Measurements from ENCODE around the gene HINT3. TPM values are rescaled to one million over a fixed set of nuclear protein-coding genes. Genes with fewer than 3 reads are reported as not detected.

HINT3 gene
- total and polyA plus RNA-seq, 2 of the 13 experiments (the other 11 are each of a cell fraction or from before 2014, with no cell fraction given): 3.1 to 22.8 TPM

- ChIA-PET POLR2A (interaction anchor here (1.2 to 5.4 kb wide), 4 partner anchors 11 to 194 kb away, joined by 3 to 71 read pairs (median 7); partner anchors contain the start of genes HINT3 and NCOA7), CTCF (ENCODE audit: low intra/inter-chr PET ratio, low total read pairs) (no interaction called here)
- ATAC-seq (no peak), FAIRE-seq (no peak), DNase-seq (ENCODE audit: low spot score) (no peak)
- TF ChIP-seq RCOR2 (CRISPR knock-in tag; IDR thresholded peaks at IDR 0.05): no peak
- Histone ChIP-seq H4K20me1 (ENCODE audit: insufficient read depth, low read length) (no peaks in the 10 kb centered on the region; the same call in 1 of the 2 replicates), H2AFZ (ENCODE audit: low read length) (no peak overlapping the region), H3K4me1 (ENCODE audit: insufficient read depth, low read length) (peaks cover 41% of the 10 kb centered on the region), H3K4me3 (replicated peaks in 1 of 3; ENCODE audit: insufficient read depth in 1 of 3, low read depth in 2 of 3, low read length in 3 of 3) (no peak overlapping the region), H3K9me3 (ENCODE audit: low read length) (no peaks in the 10 kb centered on the region), H3K36me3 (replicated peaks in 1 of 2; ENCODE audit: control insufficient read depth in 1 of 2, insufficient read depth in 2 of 2, low read length in 2 of 2) (no peaks in the 10 kb centered on the region), H3K27ac (ENCODE audit: extremely low read length, insufficient read depth, low read length) (no peak overlapping the region), H3K27me3 (ENCODE audit: control insufficient read depth in 1 of 2, insufficient read depth in 2 of 2, low read length in 2 of 2) (no peaks in the 10 kb centered on the region; a peak in 1 of 5 replicates), H3K4me2 (ENCODE audit: low read depth, low read length) (no peak overlapping the region), H3K9ac (ENCODE audit: insufficient read depth, low read depth, low read length) (no peak overlapping the region), H3K79me2 (ENCODE audit: insufficient read depth, low read length) (peaks cover 35% of the 10 kb centered on the region)
- intact Hi-C loops (cut with micrococcal nuclease; ENCODE audit: unreplicated experiment): no loop called here
- in situ Hi-C loops (cut with HindIII; ENCODE audit: extremely low pct_ligation_motif_present, low pct_unique_long_range_greater_than_20kb): no loop called here
- WGBS (ENCODE audit: low lambda C conversion rate): 68% methylated on average over 2 of the region's 2 CpGs
- BruUV-seq (replicated peaks): no TSS peak
These were observed 27.7 kb downstream of the HINT3 start for GRCh38 chr6:125984311-125984710.

GRCh38 chr6:125985522-125985921, 29.0 kb downstream of the HINT3 start:
- POLR2A ChIA-PET: interaction anchor here (0.7 to 5.4 kb wide), 18 partner anchors 10 to 684 kb away, joined by 3 to 71 read pairs (median 4); partner anchors contain the start of genes HDDC2, HINT3 and NCOA7
- Histone ChIP-seq H4K20me1 (ENCODE audit: insufficient read depth, low read length) (peaks cover 8% of the 10 kb centered on the region), H3K4me1 (ENCODE audit: insufficient read depth, low read length) (peaks cover 53% of the 10 kb centered on the region), H3K9me3 (ENCODE audit: low read length) (no peaks in the 10 kb centered on the region), H3K36me3 (replicated peaks in 1 of 2; ENCODE audit: control insufficient read depth in 1 of 2, insufficient read depth in 2 of 2, low read length in 2 of 2) (no peaks in the 10 kb centered on the region), H3K27me3 (ENCODE audit: control insufficient read depth in 1 of 2, insufficient read depth in 2 of 2, low read length in 2 of 2) (no peaks in the 10 kb centered on the region; a peak in 1 of 5 replicates), H3K4me3 (replicated peaks in 1 of 3; ENCODE audit: insufficient read depth in 1 of 3, low read depth in 2 of 3, low read length in 3 of 3) (peak overlapping the region; percentile 80 to 95 (median 84); a peak in 5 of 6 replicates), H3K79me2 (ENCODE audit: insufficient read depth, low read length) (peaks cover 47% of the 10 kb centered on the region), H3K9ac (ENCODE audit: insufficient read depth, low read depth, low read length) (peak overlapping the region; percentile 91), H3K4me2 (ENCODE audit: low read depth, low read length) (peak overlapping the region; percentile 90), H3K27ac (ENCODE audit: extremely low read length, insufficient read depth, low read length) (peak overlapping the region; percentile 87), H2AFZ (ENCODE audit: low read length) (peak overlapping the region; percentile 82)
- BruUV-seq (replicated peaks): no TSS peak
- in situ Hi-C loops (cut with HindIII; ENCODE audit: extremely low pct_ligation_motif_present, low pct_unique_long_range_greater_than_20kb) (no loop called here), intact Hi-C loops (cut with micrococcal nuclease; ENCODE audit: unreplicated experiment) (no loop called here)
- 39% methylated on average over 4 of the region's 4 CpGs for WGBS (ENCODE audit: low lambda C conversion rate)
- peak; percentile 21 for DNase-seq (ENCODE audit: low spot score)
- no peak for ATAC-seq
- CTCF ChIA-PET (ENCODE audit: low intra/inter-chr PET ratio, low total read pairs): no interaction called here
- FAIRE-seq: no peak
- TF ChIP-seq PHF21A (CRISPR knock-in tag; IDR thresholded peaks at IDR 0.05): no peak
- TF ChIP-seq MTF1 (CRISPR knock-in tag; IDR thresholded peaks at IDR 0.05): no peak
- TF ChIP-seq MED1 (CRISPR knock-in tag; IDR thresholded peaks at IDR 0.05): no peak
- no peak for TF ChIP-seq SETDB1 (CRISPR knock-in tag; IDR thresholded peaks at IDR 0.05; ENCODE audit: borderline replicate concordance)
- no peak for TF ChIP-seq ZNF83 (CRISPR knock-in tag; IDR thresholded peaks at IDR 0.05; ENCODE audit: borderline replicate concordance)
- no peak for TF ChIP-seq NCOA1 (CRISPR knock-in tag; IDR thresholded peaks at IDR 0.05)
- 0 out of 2 replicates have a peak, but pooled peaks have one; percentile 1 for TF ChIP-seq ZNF569 (CRISPR knock-in tag; IDR thresholded peaks at IDR 0.05; ENCODE audit: borderline replicate concordance)
- no peak for TF ChIP-seq SUZ12 (IDR thresholded peaks at IDR 0.05; ENCODE audit: low read depth, low read length)
- TF ChIP-seq POLR2A (IDR thresholded peaks at IDR 0.05; ENCODE audit: insufficient read depth in 1 of 2, low read depth in 2 of 2, low read length in 2 of 2): no peak
- no peak for TF ChIP-seq ZNF121 (CRISPR knock-in tag; IDR thresholded peaks at IDR 0.05)
- TF ChIP-seq SNRNP70 (IDR thresholded peaks at IDR 0.05; ENCODE audit: low read depth, low read length): no peak
- TF ChIP-seq FOXC1 (CRISPR knock-in tag; IDR thresholded peaks at IDR 0.05; ENCODE audit: borderline replicate concordance): no peak
- no peak for TF ChIP-seq ZNF572 (CRISPR knock-in tag; IDR thresholded peaks at IDR 0.05)
- TF ChIP-seq AHDC1 (CRISPR knock-in tag; IDR thresholded peaks at IDR 0.05; ENCODE audit: borderline replicate concordance): 0 out of 2 replicates have a peak, but pooled peaks have one; percentile 17
